K562 (cell line): ENCODE measurements around the gene SLC25A1. TPM values are rescaled to one million over a fixed set of nuclear protein-coding genes. Genes with fewer than 3 reads are reported as not detected.

Source experiments
- ATAC-seq: fragments of 200-7000 bp; cut with Tn5 transposase; 3 replicates; pipeline ENCODE4 v1.9.1; 2020; ENCODE audit warnings: moderate library complexity
- BruUV-seq: library from RNA; stranded (reverse); fragments of 400-500 nt; replicated peaks from 2 replicates; lab custom pipeline; 2021; lab: Mats Ljungman, UMichigan
- CTCF ChIA-PET: fragments of 300-600 bp; formaldehyde crosslinking; extraction: SDS; loops from one replicate; lab custom pipeline; 2021; ENCODE audit warnings: low intra/inter-chr PET ratio; lab: Yijun Ruan, JAX
- POLR2A ChIA-PET: fragments of 300-600, 350-650 bp; sonication (Branson Sonifier 250); formaldehyde crosslinking; extraction: SDS; loops from one replicate; lab custom pipeline; 2021; ENCODE audit warnings: antibody characterized with exemption, inconsistent platforms; lab: Yijun Ruan, JAX
- DNase-seq, 4 experiments: peaks; one replicate each; pipeline versions ENCODE4 v3.0.0 to v3.0.0-alpha.2; 2011 to 2018; ENCODE audit warnings: low spot score in 3 of 4, mixed read lengths in 3 of 4; ENCODE audit errors: extremely low read depth in 1 of 4
- FAIRE-seq: peaks from 2 replicates; lab custom pipeline; 2011; peaks lifted over from hg19 to GRCh38; lab: Jason Lieb, UNC
- H2AFZ ChIP-seq: 2 replicates; pipeline ENCODE4 v1.6.0; 2011; ENCODE audit warnings: low read depth, low read length, control low read depth, inconsistent platforms
- H3K27ac ChIP-seq: fragments of 200-600 bp; 3 replicates; pipeline ENCODE4 v1.8.0; 2011; ENCODE audit warnings: low read depth, mild to moderate bottlenecking, control low read depth, inconsistent platforms, low read length, moderate library complexity, mixed read lengths; ENCODE audit errors: extremely low read depth
- H3K27me3 ChIP-seq, 2 experiments: fragments of 300-600 bp in 1 of 2; 2 replicates in 1 of 2; 3 replicates in 1 of 2; pipeline versions ENCODE4 v1.6.0 to v1.8.0; 2011; ENCODE audit warnings: inconsistent platforms in 2 of 2, low read length in 2 of 2, mild to moderate bottlenecking in 1 of 2, mixed read lengths in 1 of 2, moderate library complexity in 1 of 2; ENCODE audit not compliant: control insufficient read depth in 2 of 2, insufficient read depth in 2 of 2
- H3K36me3 ChIP-seq: fragments of 300-600 bp; 3 replicates; pipeline ENCODE4 v1.8.0; 2011; ENCODE audit warnings: mild to moderate bottlenecking, low read length, inconsistent platforms; ENCODE audit not compliant: control insufficient read depth, insufficient read depth
- H3K4me1 ChIP-seq, 2 experiments: fragments of 200-600 bp in 1 of 2; replicated peaks in 1 of 2; 2 replicates in 1 of 2; 3 replicates in 1 of 2; pipeline versions ENCODE4 v1.5.1 to v1.8.0; 2011; ENCODE audit warnings: inconsistent platforms in 2 of 2, low read length in 2 of 2, mild to moderate bottlenecking in 1 of 2, mixed read lengths in 1 of 2, moderate library complexity in 1 of 2; ENCODE audit not compliant: control insufficient read depth in 2 of 2, insufficient read depth in 2 of 2
- H3K4me2 ChIP-seq: 2 replicates; pipeline ENCODE4 v1.6.1; 2011; ENCODE audit warnings: low read length, control low read depth, inconsistent platforms, mixed read lengths; ENCODE audit not compliant: insufficient read depth
- H3K4me3 ChIP-seq: fragments of 200-600 bp; sonication (generic), shearing (Covaris generic); 2 replicates; pipeline ENCODE4 v1.5.1; 2016; ENCODE audit warnings: control low read depth, inconsistent platforms
- H3K79me2 ChIP-seq: fragments of 200-600 bp; 3 replicates; pipeline ENCODE4 v1.8.0; 2011; ENCODE audit warnings: low read length, inconsistent platforms; ENCODE audit not compliant: control insufficient read depth, insufficient read depth
- H3K9ac ChIP-seq, 2 experiments: 2 replicates each; pipeline versions ENCODE4 v1.6.0 to v1.6.1; 2011; ENCODE audit warnings: low read depth in 2 of 2, low read length in 2 of 2, control low read depth in 1 of 2, inconsistent platforms in 1 of 2, mild to moderate bottlenecking in 1 of 2, mixed read lengths in 1 of 2; ENCODE audit not compliant: insufficient read depth in 1 of 2
- H3K9me1 ChIP-seq: one replicate; pipeline ENCODE4 v1.6.0; 2011; ENCODE audit warnings: inconsistent platforms, mild to moderate bottlenecking, low read length, moderate library complexity; ENCODE audit not compliant: control insufficient read depth, insufficient read depth
- H3K9me3 ChIP-seq: replicated peaks from 2 replicates; pipeline ENCODE4 v1.5.1; 2011; ENCODE audit warnings: low read depth, low read length, inconsistent platforms; ENCODE audit not compliant: control insufficient read depth, insufficient read depth
- H4K20me1 ChIP-seq: replicated peaks from 2 replicates; pipeline ENCODE4 v1.6.1; 2011; ENCODE audit warnings: low read length, inconsistent platforms, mixed read lengths; ENCODE audit not compliant: control insufficient read depth, insufficient read depth
- CTCF ChIP-seq, 3 experiments: IDR thresholded peaks in 2 of 3; conservative IDR thresholded peaks in 1 of 3; 2 replicates each; pipeline ENCODE4 v1.5.1; 2011 to 2012; ENCODE audit warnings: low read length in 3 of 3, mild to moderate bottlenecking in 3 of 3, control low read depth in 2 of 3, improper control_type of control experiment in 1 of 3, inconsistent platforms in 1 of 3, low read depth in 1 of 3, mixed read lengths in 1 of 3, moderate library complexity in 1 of 3; ENCODE audit not compliant: insufficient read depth in 2 of 3
- DACH1 ChIP-seq: fragments of 450-650 bp; IDR thresholded peaks from 2 replicates; pipeline ENCODE4 v1.6.1; 2018; ENCODE audit not compliant: partially characterized antibody
- GATAD2B ChIP-seq: fragments of 450-650 bp; IDR thresholded peaks from 2 replicates; pipeline ENCODE4 v1.6.1; 2017; ENCODE audit warnings: mild to moderate bottlenecking, borderline replicate concordance
- HNRNPK ChIP-seq: fragments of 200-400 bp; formaldehyde crosslinking; IDR thresholded peaks from one replicate; pipeline ENCODE4 v1.6.1; 2018; ENCODE audit warnings: mild to moderate bottlenecking, low read depth, low read length; ENCODE audit not compliant: poor library complexity, severe bottlenecking
- KDM1A ChIP-seq, 2 experiments: fragments of 450-650 bp; IDR thresholded peaks; 2 replicates each; pipeline ENCODE4 v1.6.1; 2016; ENCODE audit warnings: mild to moderate bottlenecking in 2 of 2
- NR2F6 ChIP-seq: fragments of 450-650 bp; formaldehyde crosslinking; IDR thresholded peaks from 2 replicates; pipeline ENCODE4 v1.4.0; 2020; ENCODE audit warnings: mild to moderate bottlenecking
- PHF20 ChIP-seq: fragments of 450-650 bp; IDR thresholded peaks from 2 replicates; pipeline ENCODE4 v1.6.1; 2018; ENCODE audit not compliant: partially characterized antibody
- POLR2G ChIP-seq: fragments of 200-400 bp; formaldehyde crosslinking; IDR thresholded peaks from 2 replicates; pipeline ENCODE4 v1.6.1; 2017; ENCODE audit warnings: low read depth, mild to moderate bottlenecking, antibody characterized with exemption, low read length, moderate library complexity
- RBFOX2 ChIP-seq: fragments of 200-400 bp; formaldehyde crosslinking; IDR thresholded peaks from 2 replicates; pipeline ENCODE4 v1.6.1; 2017; ENCODE audit warnings: low read depth, mild to moderate bottlenecking, low read length, moderate library complexity
- RBM14 ChIP-seq: fragments of 200-400 bp; formaldehyde crosslinking; IDR thresholded peaks from 2 replicates; pipeline ENCODE4 v1.6.1; 2018; ENCODE audit warnings: low read depth, mild to moderate bottlenecking, low read length, moderate library complexity, borderline replicate concordance; ENCODE audit not compliant: insufficient read depth
- SMARCA5 ChIP-seq: fragments of 450-650 bp; IDR thresholded peaks from 2 replicates; pipeline ENCODE4 v1.6.1; 2016
- SREBF2 ChIP-seq: sonication (generic); formaldehyde crosslinking; IDR thresholded peaks from 2 replicates; pipeline ENCODE4 v1.4.0; 2020; ENCODE audit warnings: mild to moderate bottlenecking, missing genetic modification reagents
- STAG1 ChIP-seq: sonication (generic); formaldehyde crosslinking; IDR thresholded peaks from 2 replicates; pipeline ENCODE4 v1.5.0; 2020; ENCODE audit warnings: missing genetic modification reagents, borderline replicate concordance
- TCF3 ChIP-seq: sonication (generic); formaldehyde crosslinking; IDR thresholded peaks from 2 replicates; pipeline ENCODE4 v1.4.0; 2020; ENCODE audit warnings: mild to moderate bottlenecking, missing genetic modification reagents
- ZNF384 ChIP-seq: IDR thresholded peaks from 2 replicates; pipeline ENCODE4 v1.6.1; 2012; ENCODE audit warnings: low read depth, low read length, improper control_type of control experiment
- ZNF512 ChIP-seq: IDR thresholded peaks from 2 replicates; pipeline ENCODE4 v1.6.1; 2016; ENCODE audit warnings: missing genetic modification characterization, missing compliant biosample characterization
- ZNF561 ChIP-seq: fragments of 450-650 bp; formaldehyde crosslinking; conservative IDR thresholded peaks from 2 replicates; pipeline ENCODE4 v1.4.0; 2020; ENCODE audit warnings: mild to moderate bottlenecking, moderate library complexity
- ZNF584 ChIP-seq: fragments of 200-800 bp; sonication (Bioruptor generic); IDR thresholded peaks from 2 replicates; pipeline ENCODE4 v1.6.1; 2016; ENCODE audit warnings: low read depth, mild to moderate bottlenecking, missing genetic modification characterization, missing compliant biosample characterization
- WGBS: fragments of 100-300 bp; shearing (Covaris generic); methylation state at CpG from one replicate; pipeline ENCODE4 v1.1.6; 2016; ENCODE audit warnings: low coverage, mixed read lengths; ENCODE audit not compliant: insufficient coverage; ENCODE audit errors: missing lambda C conversion rate; 5-methylcytosine and 5-hydroxymethylcytosine counted together
- in situ Hi-C: fragments of 300-500 bp; cut with MboI; formaldehyde crosslinking; loops from 4 replicates; pipeline ENCODE4 v1.15.0; 2018; ENCODE audit warnings: inconsistent platforms, mixed read lengths
- intact Hi-C: fragments of 100-400 bp; cut with micrococcal nuclease; formaldehyde crosslinking; loops from 2 replicates; pipeline ENCODE4 v1.14.2; 2022
- polyA plus RNA-seq, 8 experiments: library from polyadenylated mRNA; depleted of rRNA in 4 of 8; stranded (reverse) in 5 of 8; unstranded in 3 of 8; fragments of >200 nt; fragmentation: Nextera tagmentation in 2 of 8; fragmentation: Illumina TruSeq in 1 of 8; extraction: Ambion mirVana in 2 of 8; extraction: Trizol in 1 of 8; gene quantifications; 2 replicates each; pipeline versions ENCODE4 v1.2.1 to v1.2.3, GENCODE V29; 2011 to 2014; ENCODE audit warnings: inconsistent platforms in 1 of 8, missing spikeins in 1 of 8
- total RNA-seq, 7 experiments: library from RNA; depleted of rRNA in 6 of 7; stranded (reverse); fragments of >200 nt in 6 of 7; fragmentation: Illumina TruSeq in 2 of 7; extraction: Trizol in 2 of 7; gene quantifications; 2 replicates each; pipeline versions ENCODE4 v1.2.1 to v1.2.3, GENCODE V29; 2011 to 2021; ENCODE audit warnings: low replicate concordance in 1 of 7

Gene SLC25A1
- total and polyA plus RNA-seq, 9 of the 15 experiments (the other 6 are each of a cell fraction or from before 2014, with no cell fraction given), result 11.0 to 408 (median 110) TPM

- intact Hi-C loops, result loop anchor here (10.0 kb wide), 1 partner anchor 64 kb away; no protein-coding TSS in a partner anchor
- ATAC-seq (no peak), DNase-seq (no peak), FAIRE-seq (no peak)
- H3K79me2 ChIP-seq, result peaks cover 4% of the 10 kb centered on the region
- H3K27me3 ChIP-seq, result no peaks in the 10 kb centered on the region
- BruUV-seq, result no TSS peak
- H3K36me3 ChIP-seq, result peaks cover 91% of the 10 kb centered on the region
- peaks cover 13% of the 10 kb centered on the region for H3K9me1 ChIP-seq
- no peak overlapping the region for H3K4me2 ChIP-seq
- H3K27ac ChIP-seq, result no peak overlapping the region
- CTCF ChIA-PET, result no interaction called here
- H2AFZ ChIP-seq, result no peak overlapping the region
- peak overlapping the region in 1 of 2 experiments; percentile 43; a peak in 1 of 4 replicates for H3K9ac ChIP-seq
- H3K9me3 ChIP-seq, result no peaks in the 10 kb centered on the region
- 85% methylated on average over 15 of the region's 15 CpGs for WGBS
- no peak overlapping the region for H3K4me3 ChIP-seq
- in situ Hi-C loops, result no loop called here
- POLR2A ChIA-PET, result interaction anchor here (0.6 to 3.4 kb wide), 5 partner anchors 11 to 515 kb away, joined by 3 to 17 read pairs (median 4); partner anchors contain the start of gene DGCR2
- H3K4me1 ChIP-seq, result peaks cover 4 to 33% of the 10 kb centered on the region in 2 experiments; a peak in 4 of 5 replicates
- no peaks in the 10 kb centered on the region for H4K20me1 ChIP-seq
- TF ChIP-seq SREBF2 (CRISPR knock-in tag), result no peak
- 0 out of 6 replicates have a peak, but pooled peaks of 1 of the 3 experiments have one; percentile 6 for TF ChIP-seq CTCF (IDR thresholded peaks at IDR 0.05 in 2 of 3, conservative IDR thresholded peaks at IDR 0.05 in 1 of 3; ENCODE audit: insufficient read depth in 2 of 3, low read depth in 1 of 3, low read length in 3 of 3)
- no peak for TF ChIP-seq SMARCA5
- no peak for TF ChIP-seq ZNF384
- TF ChIP-seq ZNF584 (CRISPR knock-in tag), result no peak
- no peak for TF ChIP-seq ZNF512
- TF ChIP-seq STAG1 (CRISPR knock-in tag), result no peak
- TF ChIP-seq NR2F6 (CRISPR knock-in tag), result 0 out of 2 replicates have a peak, but pooled peaks have one; percentile 4
- no peak for TF ChIP-seq TCF3
- 0 out of 2 replicates have a peak, but pooled peaks have one; percentile 1 for TF ChIP-seq POLR2G
- TF ChIP-seq KDM1A (IDR thresholded peaks at IDR 0.05), result no peak
- no peak for TF ChIP-seq GATAD2B
- no peak for TF ChIP-seq ZNF561 (CRISPR knock-in tag)
- TF ChIP-seq DACH1, result no peak
- no peak for TF ChIP-seq RBM14
- 0 out of 2 replicates have a peak, but pooled peaks have one; percentile 44 for TF ChIP-seq RBFOX2
- TF ChIP-seq PHF20, result no peak
- TF ChIP-seq HNRNPK, result no peak
Observed at GRCh38 chr22:19138217-19139000, 40.1 kb downstream of the SLC25A1 start.
